NCI-H2227 (cell line): Measurements from ENCODE around the gene XRRA1.
A peak's percentile ranks its signal among the peaks of the same experiment; 100 is the strongest.
"Not testable (repeated sequence)": the region's sequence is repeated elsewhere in the genome, so short reads cannot be mapped to it uniquely, and the experiment has no call there.

Source experiments
- DNase-seq: peaks from one replicate; lab custom pipeline; 2025; ENCODE audit not compliant: unreplicated experiment; lab: John Stamatoyannopoulos, UW

Gene XRRA1

GRCh38 chr11:74905326-74905725 is 43.6 kb downstream of the XRRA1 start:
- no peak for DNase-seq

DNA sequence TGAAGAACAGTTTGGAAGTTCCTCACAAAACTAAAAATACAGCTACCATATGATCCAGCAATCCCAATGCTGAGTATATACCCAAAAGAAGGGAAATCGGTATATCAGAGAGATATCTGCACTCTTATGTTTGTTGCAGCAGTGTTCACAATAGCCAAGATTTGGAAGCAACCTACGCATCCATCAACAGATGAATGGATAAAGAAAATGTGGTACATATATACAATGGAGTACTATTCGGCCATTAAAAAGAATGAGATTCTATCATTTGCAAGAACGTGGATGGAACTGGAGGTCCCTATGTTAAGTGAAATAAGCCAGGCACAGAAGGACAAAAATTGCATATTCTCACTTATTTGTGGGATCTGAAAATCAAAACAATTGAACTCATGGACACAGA is 46.5 kb downstream of the XRRA1 start:
- DNase-seq: no peak

DNA sequence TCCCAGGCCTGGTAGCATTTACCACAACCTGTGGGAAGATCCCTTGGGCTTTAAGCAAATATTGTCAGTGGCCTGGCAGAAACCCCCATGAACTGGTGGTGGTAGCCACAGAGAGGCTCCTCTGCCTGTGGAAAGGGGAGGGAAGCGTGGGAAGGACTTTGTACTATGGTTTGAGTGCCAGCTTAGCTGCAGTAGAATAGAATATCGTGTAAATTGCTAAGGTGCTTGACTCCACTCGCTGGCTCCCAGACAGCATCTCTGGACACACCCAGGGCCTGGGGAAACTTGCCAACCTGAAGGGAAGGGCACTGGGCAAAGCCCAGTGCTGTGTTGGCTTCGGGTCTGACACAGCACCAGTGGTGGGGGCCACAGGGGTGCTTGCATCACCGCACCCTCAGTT is 52.6 kb downstream of the XRRA1 start:
- no peak for DNase-seq

DNA sequence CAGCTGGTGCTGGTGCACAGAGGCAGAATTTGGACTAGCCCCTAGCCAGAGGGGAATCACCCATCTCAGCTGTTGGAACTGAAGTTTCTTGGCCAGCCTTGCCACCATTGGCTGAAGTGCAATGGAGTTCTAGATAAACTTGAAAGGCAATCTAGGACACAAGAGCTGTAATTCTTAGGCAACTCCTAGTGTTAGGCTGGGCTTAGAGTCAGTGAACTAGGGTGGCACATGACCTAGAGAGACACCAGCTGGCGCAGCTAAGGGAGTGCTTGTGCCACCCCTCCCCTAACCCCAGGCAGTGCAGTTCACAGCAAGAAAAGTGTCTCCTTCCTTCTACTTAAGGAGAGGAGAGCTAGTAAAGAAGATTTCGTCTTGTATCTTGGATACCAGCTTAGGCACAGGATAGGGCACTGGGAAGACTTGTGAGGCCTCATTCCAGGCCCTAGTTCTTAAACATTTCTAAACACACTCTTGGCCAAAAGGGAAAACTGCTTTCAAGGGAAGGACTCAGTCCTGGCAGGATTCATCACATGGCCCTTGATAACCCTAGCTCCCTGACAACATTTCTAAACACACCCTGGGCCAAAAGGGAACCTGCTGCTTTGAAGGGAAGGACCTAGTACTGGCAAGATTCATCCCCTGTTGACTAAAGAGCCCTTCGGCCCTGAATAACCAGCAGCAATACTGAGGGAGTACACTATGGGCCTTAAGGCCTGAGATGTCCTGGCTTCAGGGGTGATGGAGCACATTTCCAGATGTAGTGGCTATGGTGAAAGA is 53.4 kb downstream of the XRRA1 start:
- DNase-seq: no peak

- DNase-seq: not testable (repeated sequence)
Observed at GRCh38 chr11:74893015-74893414, 55.9 kb downstream of the XRRA1 start.

DNA sequence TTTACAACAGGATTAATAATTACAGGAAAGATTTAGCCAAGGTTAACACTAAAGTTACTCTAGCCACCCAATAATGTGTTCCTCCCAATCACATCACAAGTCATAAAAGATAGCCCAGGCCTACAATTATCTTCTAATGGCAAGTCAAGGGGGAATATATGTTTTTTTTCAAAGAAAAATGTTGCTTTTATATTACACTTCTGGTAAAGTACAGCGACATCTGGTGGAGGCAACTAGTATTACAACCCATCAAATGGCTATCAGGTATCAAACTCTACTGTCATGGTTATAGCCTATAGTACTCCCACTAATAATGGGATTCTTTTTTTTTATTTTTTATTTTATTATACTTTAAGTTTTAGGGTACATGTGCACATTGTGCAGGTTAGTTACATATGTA is 71.8 kb downstream of the XRRA1 start:
- DNase-seq: peak; percentile 18

- no peak for DNase-seq
Observed at GRCh38 chr11:74871037-74871436, 77.9 kb downstream of the XRRA1 start.

- no peak for DNase-seq
Observed at GRCh38 chr11:74870485-74870884, 78.4 kb downstream of the XRRA1 start.

DNA sequence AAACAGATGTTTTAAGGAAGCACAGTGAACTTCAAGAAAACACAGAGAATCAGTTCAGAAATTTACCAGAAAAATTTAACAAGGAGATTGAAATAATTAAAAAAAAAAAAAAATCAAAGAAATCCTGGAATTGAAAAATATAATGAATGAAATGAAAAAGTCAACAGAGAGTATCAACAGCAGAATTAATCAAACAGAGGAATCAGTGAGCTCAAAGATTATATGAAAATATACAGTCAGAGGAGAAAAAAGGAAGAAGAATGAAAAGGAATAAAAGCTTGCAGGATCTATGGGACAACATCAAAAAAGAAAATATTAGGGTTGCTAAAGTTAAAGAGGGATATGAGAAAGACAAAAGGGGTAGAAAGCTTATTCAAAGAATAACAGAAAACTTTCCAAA is 82.3 kb downstream of the XRRA1 start:
- no peak for DNase-seq

DNA sequence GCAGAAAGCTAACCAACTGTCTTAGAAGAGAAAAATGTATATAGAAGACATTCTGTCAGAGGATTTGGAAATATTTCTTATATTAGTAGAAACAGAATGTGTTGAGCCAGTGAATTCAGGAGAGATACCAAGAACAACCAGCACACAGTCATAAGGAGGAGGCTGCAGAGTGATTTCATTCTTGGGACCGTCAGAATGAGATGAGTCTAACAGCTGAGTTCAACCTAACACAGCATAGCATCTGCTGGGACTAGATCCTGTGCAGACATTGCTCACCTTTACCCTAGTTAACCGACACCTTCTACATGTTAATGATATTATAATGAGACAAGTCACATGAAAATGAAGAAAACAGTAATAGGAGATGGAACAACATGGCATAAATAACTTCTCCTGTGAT is 85.5 kb downstream of the XRRA1 start:
- no peak for DNase-seq

GRCh38 chr11:74860743-74861142 is 88.1 kb downstream of the XRRA1 start:
- no peak for DNase-seq

DNA sequence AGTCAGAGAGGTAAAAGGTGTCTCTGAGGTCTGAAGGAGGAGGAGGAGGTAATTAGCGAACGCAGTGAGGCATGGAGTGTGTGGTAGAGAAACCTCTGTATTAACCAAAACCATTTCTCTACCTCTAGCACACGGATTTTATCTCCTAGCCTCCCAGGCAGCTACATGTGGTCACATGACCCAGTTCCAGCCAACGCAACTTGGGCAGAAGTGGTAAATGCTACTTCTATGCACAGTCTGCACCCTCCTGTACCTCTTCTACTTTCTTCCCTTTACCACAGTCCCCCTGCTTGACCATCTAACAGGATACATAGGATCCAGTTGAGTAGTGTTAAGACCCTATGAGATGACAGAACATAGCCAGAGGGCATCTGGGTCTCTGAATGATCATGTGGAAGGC is 95.7 kb downstream of the XRRA1 start:
- no peak for DNase-seq

- DNase-seq: no peak
Observed at GRCh38 chr11:74849525-74850391, 99.1 kb downstream of the XRRA1 start.

- DNase-seq: no peak
Observed at GRCh38 chr11:74847895-74848294, 101.0 kb downstream of the XRRA1 start.

- no peak for DNase-seq
Observed at GRCh38 chr11:74847395-74847794, 101.5 kb downstream of the XRRA1 start.

GRCh38 chr11:74846770-74847169 is 102.1 kb downstream of the XRRA1 start:
- no peak for DNase-seq

DNA sequence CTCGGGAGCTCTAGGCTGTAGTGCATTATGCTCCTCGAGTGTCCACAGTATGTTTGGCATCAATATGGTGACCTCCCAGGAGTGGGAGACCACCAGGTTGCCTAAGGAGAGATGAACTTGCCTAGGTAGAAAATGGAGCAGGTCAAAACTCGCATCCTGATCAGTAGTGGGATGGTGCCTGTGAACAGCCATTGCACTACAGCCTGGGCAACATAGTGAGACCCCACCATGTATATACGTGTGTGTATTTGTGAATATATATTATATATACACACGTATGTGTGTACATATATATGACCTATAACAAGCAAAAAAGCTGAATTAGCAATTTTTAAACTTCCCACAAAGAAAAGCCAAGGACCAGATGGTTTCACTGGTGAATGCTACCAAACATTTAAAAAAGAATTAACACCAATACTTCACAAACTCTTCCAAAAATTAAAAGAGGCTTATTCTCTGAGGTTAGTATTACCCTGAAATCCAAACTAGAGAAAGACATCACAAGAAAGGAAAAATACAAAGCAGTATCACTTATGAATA is 102.8 kb downstream of the XRRA1 start:
- no peak for DNase-seq

DNA sequence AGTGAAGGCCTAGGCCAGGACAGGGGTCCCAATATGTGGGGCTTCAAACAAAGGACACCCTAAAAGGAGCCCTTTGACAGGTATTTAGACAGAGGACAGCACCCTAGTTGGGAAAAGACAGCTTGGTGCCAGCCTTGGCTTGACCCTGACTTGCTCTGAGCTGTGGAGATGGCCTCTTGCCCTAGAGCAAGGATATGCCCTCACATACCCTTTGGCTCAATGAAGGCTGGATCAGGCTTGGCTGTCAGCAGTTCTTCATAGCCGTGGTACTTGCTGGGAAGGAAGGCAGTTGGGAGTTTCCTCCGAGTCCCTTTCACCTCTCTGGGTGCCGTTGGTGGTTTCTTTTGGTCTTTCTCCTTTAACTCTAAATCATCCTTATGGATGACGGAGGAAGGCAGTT is 104.0 kb downstream of the XRRA1 start:
- no peak for DNase-seq

GRCh38 chr11:74844072-74844471 is 104.8 kb downstream of the XRRA1 start:
- DNase-seq: no peak

DNA sequence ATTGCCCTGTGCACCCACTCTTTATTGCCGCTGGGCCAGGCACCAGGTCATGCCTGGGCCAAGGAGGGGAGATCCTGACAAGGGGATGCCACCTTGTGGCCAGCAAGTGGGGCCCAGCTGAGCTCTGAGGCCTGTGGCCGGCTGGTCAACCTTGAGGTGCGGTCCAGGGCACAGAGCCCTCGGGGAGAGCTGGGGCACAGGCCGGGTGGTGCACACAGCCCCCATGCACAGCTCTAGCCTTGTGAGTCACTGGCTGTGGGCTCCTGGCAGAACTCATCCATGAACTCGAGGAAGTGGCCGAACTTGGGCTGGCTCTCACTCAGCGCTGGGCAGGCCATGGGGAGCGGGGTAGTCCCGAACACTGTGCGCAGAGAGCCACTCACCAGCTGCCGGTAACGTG is 105.9 kb downstream of the XRRA1 start:
- no peak for DNase-seq

DNA sequence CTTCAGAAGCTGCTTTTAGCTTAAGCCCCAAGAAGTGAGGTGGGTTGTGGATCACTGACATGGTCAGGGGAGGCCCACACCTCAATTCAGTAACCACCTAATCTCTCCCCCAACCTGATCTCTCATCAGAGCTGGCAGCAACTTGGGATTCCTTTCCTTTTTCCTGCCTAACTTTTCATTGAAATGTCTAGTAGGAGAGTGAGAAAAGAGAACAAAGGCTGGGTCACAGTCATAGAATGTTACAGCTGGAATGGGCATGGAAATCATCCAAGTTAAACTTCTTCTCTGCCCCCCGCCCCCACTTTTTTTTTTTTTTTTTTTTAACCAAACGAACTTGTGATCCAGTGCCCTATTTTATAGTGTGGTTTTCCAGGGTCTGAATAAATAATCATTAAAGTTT is 108.4 kb downstream of the XRRA1 start:
- DNase-seq: no peak

DNA sequence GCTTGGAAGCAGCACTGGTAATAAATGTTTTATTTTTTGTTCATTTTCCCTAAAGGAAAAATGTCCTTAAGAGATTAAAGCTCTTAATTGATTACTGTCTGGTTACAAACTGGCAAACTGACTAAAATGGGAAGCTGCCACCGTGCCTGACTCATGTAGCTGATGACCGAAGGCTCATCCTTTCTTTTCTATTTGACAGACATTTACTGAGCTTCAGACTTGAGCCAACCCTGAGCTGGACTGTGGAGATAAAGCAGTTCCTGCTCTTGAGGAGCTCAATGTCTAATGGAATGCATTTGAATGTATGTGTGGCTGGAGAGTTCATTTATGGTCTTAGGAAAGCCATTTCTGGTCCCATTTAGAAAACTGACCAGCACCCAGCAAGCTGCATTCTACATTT is 108.9 kb downstream of the XRRA1 start:
- no peak for DNase-seq
